Endothelial cell of umbilical vein (primary cell): Measurements from ENCODE around the gene IWS1. TPM values are rescaled to one million over a fixed set of nuclear protein-coding genes. Genes with fewer than 3 reads are reported as not detected.

Experiments used
- BruUV-seq: library from RNA; stranded (reverse); fragments of 400-500 nt; replicated peaks from 2 replicates; lab custom pipeline; 2021; lab: Mats Ljungman, UMichigan
- CTCF ChIA-PET: fragments of 300-600, 350-600 bp; sonication (Branson Sonifier 250); formaldehyde crosslinking; loops from one replicate; lab custom pipeline; 2021; ENCODE audit warnings: antibody characterized with exemption, inconsistent platforms; lab: Charles Lee
- POLR2A ChIA-PET: fragments of 300-600, 350-600 bp; sonication (Branson Sonifier 250); formaldehyde crosslinking; loops from one replicate; lab custom pipeline; 2021; ENCODE audit warnings: antibody characterized with exemption, inconsistent platforms; lab: Charles Lee
- DNase-seq: peaks from one replicate; pipeline ENCODE4 v3.0.0-alpha.2; 2011; ENCODE audit warnings: low read depth, low spot score
- FAIRE-seq: peaks from 2 replicates; lab custom pipeline; 2011; peaks lifted over from hg19 to GRCh38; lab: Jason Lieb, UNC
- H2AFZ ChIP-seq: 2 replicates; pipeline ENCODE4 v1.6.0; 2012; ENCODE audit warnings: low read depth, low read length, control low read depth, inconsistent platforms
- H3K27ac ChIP-seq: 2 replicates; pipeline ENCODE4 v1.5.1; 2011; ENCODE audit warnings: low read depth, mild to moderate bottlenecking, control low read depth, low read length, moderate library complexity; ENCODE audit not compliant: insufficient read depth
- H3K27me3 ChIP-seq, 2 experiments: 2 replicates each; pipeline versions ENCODE4 v1.6.0 to v1.6.1; 2011; ENCODE audit warnings: low read length in 2 of 2, mixed read lengths in 1 of 2; ENCODE audit not compliant: control insufficient read depth in 2 of 2, insufficient read depth in 2 of 2
- H3K36me3 ChIP-seq, 2 experiments: 2 replicates in 1 of 2; 3 replicates in 1 of 2; pipeline ENCODE4 v1.5.1; 2011; ENCODE audit warnings: low read length in 2 of 2, mild to moderate bottlenecking in 1 of 2, moderate library complexity in 1 of 2; ENCODE audit not compliant: control insufficient read depth in 2 of 2, insufficient read depth in 2 of 2; ENCODE audit errors: extremely low read depth in 1 of 2
- H3K4me1 ChIP-seq: 3 replicates; pipeline ENCODE4 v1.5.1; 2011; ENCODE audit warnings: mild to moderate bottlenecking, low read length; ENCODE audit not compliant: control insufficient read depth, insufficient read depth; ENCODE audit errors: extremely low read depth
- H3K4me2 ChIP-seq: 2 replicates; pipeline ENCODE4 v1.6.1; 2011; ENCODE audit warnings: low read length, control low read depth, mixed read lengths; ENCODE audit not compliant: insufficient read depth
- H3K4me3 ChIP-seq, 3 experiments: fragments of 200-600 bp in 1 of 3; sonication (generic), shearing (Covaris generic) in 1 of 3; replicated peaks in 1 of 3; 2 replicates each; pipeline ENCODE4 v1.5.1; 2011 to 2016; ENCODE audit warnings: control low read depth in 3 of 3, low read length in 3 of 3, mild to moderate bottlenecking in 2 of 3, inconsistent platforms in 1 of 3, low read depth in 1 of 3, moderate library complexity in 1 of 3; ENCODE audit not compliant: insufficient read depth in 1 of 3
- H3K79me2 ChIP-seq: 2 replicates; pipeline ENCODE4 v1.6.0; 2012; ENCODE audit warnings: low read length, inconsistent platforms; ENCODE audit not compliant: control insufficient read depth, insufficient read depth
- H3K9ac ChIP-seq: replicated peaks from 2 replicates; pipeline ENCODE3; 2011; ENCODE audit warnings: low read length, control low read depth; ENCODE audit not compliant: insufficient read depth; ENCODE audit errors: extremely low read depth
- H3K9me1 ChIP-seq: replicated peaks from 3 replicates; pipeline ENCODE4 v1.6.0; 2011; ENCODE audit warnings: mild to moderate bottlenecking, low read length; ENCODE audit not compliant: control insufficient read depth, insufficient read depth; ENCODE audit errors: extremely low read depth
- H3K9me3 ChIP-seq: replicated peaks from 2 replicates; pipeline ENCODE4 v1.5.1; 2012; ENCODE audit warnings: low read length, inconsistent platforms; ENCODE audit not compliant: control insufficient read depth, insufficient read depth
- H4K20me1 ChIP-seq: replicated peaks from 2 replicates; pipeline ENCODE3; 2011; ENCODE audit warnings: mild to moderate bottlenecking, low read length; ENCODE audit not compliant: control insufficient read depth, insufficient read depth; ENCODE audit errors: extremely low read depth
- CTCF ChIP-seq, 2 donors: IDR thresholded peaks; 1 replicate in 1 of 2; 2 replicates in 1 of 2; pipeline ENCODE4 v1.5.1; 2011; ENCODE audit warnings: low read length in 2 of 2, mild to moderate bottlenecking in 2 of 2, moderate library complexity in 2 of 2, control low read depth in 1 of 2, inconsistent platforms in 1 of 2, low read depth in 1 of 2; ENCODE audit not compliant: insufficient read depth in 1 of 2; ENCODE audit errors: extremely low read depth in 1 of 2
- EZH2 ChIP-seq: IDR thresholded peaks from 2 replicates; pipeline ENCODE4 v1.6.1; 2012; ENCODE audit warnings: borderline replicate concordance, low read depth, mild to moderate bottlenecking, moderate library complexity, low read length, inconsistent platforms; ENCODE audit not compliant: severe bottlenecking
- FOS ChIP-seq: IDR thresholded peaks from 2 replicates; pipeline ENCODE4 v1.6.1; 2011; ENCODE audit warnings: mild to moderate bottlenecking, low read length, moderate library complexity, borderline replicate concordance; ENCODE audit not compliant: insufficient read depth
- GATA2 ChIP-seq: IDR thresholded peaks from 2 replicates; pipeline ENCODE4 v1.7.0; 2011; ENCODE audit warnings: low read depth, mild to moderate bottlenecking, moderate library complexity, mixed read lengths, low read length; ENCODE audit not compliant: insufficient read length, insufficient read depth
- JUN ChIP-seq: IDR thresholded peaks from 2 replicates; pipeline ENCODE4 v1.6.1; 2011; ENCODE audit warnings: borderline replicate concordance, low read depth; ENCODE audit not compliant: insufficient read length, insufficient read depth
- MAX ChIP-seq: IDR thresholded peaks from 2 replicates; pipeline ENCODE4 v1.6.1; 2011; ENCODE audit not compliant: insufficient read depth, insufficient read length
- MYC ChIP-seq: IDR thresholded peaks from one replicate; pipeline ENCODE4 v1.6.1; 2011; ENCODE audit warnings: mild to moderate bottlenecking, low read depth, low read length
- POLR2A ChIP-seq: IDR thresholded peaks from 2 replicates; pipeline ENCODE4 v1.6.1; 2012; ENCODE audit warnings: low read depth, mild to moderate bottlenecking, control low read depth, low read length
- POLR2AphosphoS5 ChIP-seq: IDR thresholded peaks from 2 replicates; pipeline ENCODE4 v1.6.1; 2012; ENCODE audit warnings: low read depth, mild to moderate bottlenecking, control low read depth, low read length, moderate library complexity; ENCODE audit not compliant: insufficient read depth
- dilution Hi-C: fragments of 300-500 bp; cut with MboI; formaldehyde crosslinking; loops from one replicate; pipeline ENCODE4 v1.15.0; 2019; ENCODE audit warnings: low sequenced_read_pairs; ENCODE audit not compliant: extremely low pct_ligation_motif_present
- intact Hi-C: fragments of 100-400 bp; cut with micrococcal nuclease; formaldehyde crosslinking; loops from one replicate; pipeline ENCODE4 v1.10.0; 2022
- polyA plus RNA-seq, 4 experiments: library from polyadenylated mRNA; depleted of rRNA in 3 of 4; stranded (reverse) in 3 of 4; unstranded in 1 of 4; fragments of >200 nt; gene quantifications; 2 replicates each; pipeline versions ENCODE4 v1.2.1 to v1.2.3, GENCODE V29; 2011 to 2012; ENCODE audit warnings: missing spikeins in 1 of 4
- total RNA-seq: library from RNA; stranded (reverse); gene quantifications from 2 replicates; pipeline ENCODE4 v1.2.3, GENCODE V29; 2021

The IWS1 gene
- total and polyA plus RNA-seq, 2 donors (not counting 3 experiments of a cell fraction or from before 2014, with no cell fraction given) = 14.7 to 51.0 TPM

GRCh38 chr2:127490283-127490682 lies 36.0 kb downstream of the IWS1 start:
- intact Hi-C loops (no loop called here), dilution Hi-C loops (no loop called here)
- no peaks in the 10 kb centered on the region for H3K4me1 ChIP-seq
- H3K4me2 ChIP-seq = no peak overlapping the region
- no peak overlapping the region for H3K4me3 ChIP-seq
- H3K9ac ChIP-seq = no peak overlapping the region
- DNase-seq (no peak), FAIRE-seq (no peak)
- no peaks in the 10 kb centered on the region for H3K27me3 ChIP-seq
- H3K79me2 ChIP-seq = no peaks in the 10 kb centered on the region
- CTCF ChIA-PET = interaction anchor here (1.1 kb wide), 1 partner anchor 101 kb away, joined by 3 read pairs; no protein-coding TSS in a partner anchor
- peaks cover 27 to 52% of the 10 kb centered on the region in 2 experiments for H3K36me3 ChIP-seq
- H3K27ac ChIP-seq = no peak overlapping the region
- H2AFZ ChIP-seq = no peak overlapping the region
- H3K9me3 ChIP-seq = no peaks in the 10 kb centered on the region
- POLR2A ChIA-PET = no interaction called here
- TF ChIP-seq CTCF (IDR thresholded peaks at IDR 0.05; ENCODE audit: extremely low read depth in 1 of 2, insufficient read depth in 1 of 2, low read depth in 1 of 2, low read length in 2 of 2) (no peak), EZH2 (no peak), GATA2 (no peak), MYC (no peak), POLR2AphosphoS5 (no peak), MAX (no peak), JUN (no peak), FOS (no peak), POLR2A (no peak)
- no peaks in the 10 kb centered on the region for H3K9me1 ChIP-seq
- H4K20me1 ChIP-seq = no peaks in the 10 kb centered on the region
- no TSS peak for BruUV-seq
